ENCODE measurements around the gene IL17RD. TPM values are rescaled to one million over a fixed set of nuclear protein-coding genes. Genes with fewer than 3 reads are reported as not detected.
"Not testable (repeated sequence)": the region's sequence is repeated elsewhere in the genome, so short reads cannot be mapped to it uniquely, and the experiment has no call there.

Gene IL17RD
- total RNA-seq, 2 experiments from 2014 or later = 0.02 to 0.14 TPM

GRCh38 chr3:57095363-57095762, 69.8 kb downstream of the IL17RD start:
- POLR2A ChIA-PET = no interaction called here

GRCh38 chr3:57094575-57094974, 70.6 kb downstream of the IL17RD start:
- intact Hi-C loops (cut with micrococcal nuclease) = no loop called here
- Mint-ChIP-seq H3K36me3 (no peaks in the 10 kb centered on the region), H3K4me3 (no peak overlapping the region), H3K27me3 (no peaks in the 10 kb centered on the region), H3K9me3 (no peaks in the 10 kb centered on the region), H3K4me1 (ENCODE audit: low read depth) (no peaks in the 10 kb centered on the region), H3K27ac (no peak overlapping the region)
- ChIA-PET CTCF (interaction anchor here (1.6 kb wide), 1 partner anchor 33 kb away, joined by 3 read pairs; no protein-coding TSS in a partner anchor), POLR2A (no interaction called here)
- no peak for DNase-seq

More at GRCh38 chr3:57095363-57095762, 69.8 kb downstream of the IL17RD start:
- Mint-ChIP-seq H3K4me3 (no peak overlapping the region), H3K27ac (no peak overlapping the region), H3K36me3 (no peaks in the 10 kb centered on the region), H3K27me3 (no peaks in the 10 kb centered on the region), H3K9me3 (no peaks in the 10 kb centered on the region), H3K4me1 (ENCODE audit: low read depth) (peaks cover 2% of the 10 kb centered on the region)
- intact Hi-C loops (cut with micrococcal nuclease) = no loop called here
- CTCF ChIA-PET = no interaction called here
- no peak for DNase-seq

DNA sequence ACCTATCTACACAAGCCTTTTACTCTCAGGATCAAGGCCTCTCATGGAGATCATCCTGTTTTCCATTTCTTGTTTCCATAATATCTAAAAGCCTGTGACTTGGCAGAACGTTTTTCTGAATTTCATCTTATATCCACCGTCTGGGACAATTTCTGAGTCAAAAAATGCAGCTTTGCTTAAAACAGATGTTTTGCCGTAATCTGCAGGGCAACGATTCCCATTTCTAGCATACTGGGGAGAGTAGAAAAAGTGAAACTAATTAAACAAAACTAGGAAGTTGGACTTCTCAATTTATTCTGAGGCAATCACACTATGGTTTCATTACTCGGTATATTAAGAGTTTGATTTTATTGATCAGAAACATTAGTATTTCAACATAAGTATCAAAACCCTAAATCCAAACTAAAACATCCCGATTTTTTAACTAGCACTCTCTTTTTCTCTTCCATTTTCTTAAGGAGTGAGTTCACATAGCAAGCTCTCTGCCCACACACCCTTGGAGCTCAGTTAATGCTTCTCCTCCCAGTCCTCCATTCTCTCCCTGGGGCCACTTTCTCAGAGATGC, 71.1 kb downstream of the IL17RD start:
- H3K4me1 Mint-ChIP-seq (ENCODE audit: low read depth) = no peaks in the 10 kb centered on the region
- H3K9me3 Mint-ChIP-seq = no peaks in the 10 kb centered on the region
- intact Hi-C loops (cut with micrococcal nuclease) = no loop called here
- ChIA-PET CTCF (interaction anchor here (0.6 to 1.6 kb wide), 3 partner anchors 9 to 502 kb away, joined by 3 read pairs; no protein-coding TSS in a partner anchor), POLR2A (no interaction called here)
- no peak for DNase-seq
- no peak overlapping the region for H3K4me3 Mint-ChIP-seq
- no peaks in the 10 kb centered on the region for H3K36me3 Mint-ChIP-seq
- H3K27me3 Mint-ChIP-seq = peaks cover 2% of the 10 kb centered on the region
- no peak overlapping the region for H3K27ac Mint-ChIP-seq

GRCh38 chr3:57093489-57093888, 71.7 kb downstream of the IL17RD start:
- no peaks in the 10 kb centered on the region for H3K36me3 Mint-ChIP-seq
- no peak overlapping the region for H3K27ac Mint-ChIP-seq
- intact Hi-C loops (cut with micrococcal nuclease) = no loop called here
- H3K4me3 Mint-ChIP-seq = no peak overlapping the region
- CTCF ChIA-PET = interaction anchor here (0.6 to 1.6 kb wide), 2 partner anchors 10 to 34 kb away, joined by 3 read pairs; no protein-coding TSS in a partner anchor
- no peak for DNase-seq
- H3K27me3 Mint-ChIP-seq = peaks cover 3% of the 10 kb centered on the region
- H3K9me3 Mint-ChIP-seq = no peaks in the 10 kb centered on the region
- POLR2A ChIA-PET = no interaction called here
- H3K4me1 Mint-ChIP-seq (ENCODE audit: low read depth) = no peaks in the 10 kb centered on the region

- no peak for DNase-seq
- intact Hi-C loops (cut with micrococcal nuclease) = no loop called here
- ChIA-PET CTCF (interaction anchor here (0.9 to 1.1 kb wide), 2 partner anchors 10 to 14 kb away, joined by 3 read pairs; no protein-coding TSS in a partner anchor), POLR2A (no interaction called here)
- Mint-ChIP-seq H3K4me3 (no peak overlapping the region), H3K9me3 (no peaks in the 10 kb centered on the region), H3K27ac (no peak overlapping the region), H3K36me3 (no peaks in the 10 kb centered on the region), H3K27me3 (peaks cover 3% of the 10 kb centered on the region), H3K4me1 (ENCODE audit: low read depth) (no peaks in the 10 kb centered on the region)
Observed at GRCh38 chr3:57091521-57092273, 73.5 kb downstream of the IL17RD start.

DNA sequence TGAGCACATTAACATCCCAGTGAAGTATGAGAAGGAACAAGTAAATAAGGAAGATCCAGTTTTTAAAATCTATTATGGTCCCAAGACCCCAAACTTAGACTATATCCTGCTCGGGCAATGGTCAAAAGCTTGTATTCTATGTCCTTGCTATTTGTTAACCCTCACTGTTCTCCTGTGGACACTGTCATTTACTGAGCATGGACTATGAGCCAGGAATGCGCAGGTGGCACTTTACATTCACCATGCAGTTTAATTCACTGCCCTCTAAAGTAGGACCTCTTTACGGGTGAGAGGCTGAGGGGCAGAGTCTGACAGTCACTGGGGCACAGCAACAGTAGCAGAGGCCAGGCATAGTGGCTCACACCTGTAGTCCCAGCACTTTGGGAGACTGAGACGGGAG, 76.1 kb downstream of the IL17RD start:
- no peak for DNase-seq
- no peaks in the 10 kb centered on the region for H3K36me3 Mint-ChIP-seq
- H3K27me3 Mint-ChIP-seq = peaks cover 3% of the 10 kb centered on the region
- intact Hi-C loops (cut with micrococcal nuclease) = no loop called here
- no peaks in the 10 kb centered on the region for H3K4me1 Mint-ChIP-seq (ENCODE audit: low read depth)
- ChIA-PET CTCF (interaction anchor here (0.8 kb wide), 1 partner anchor 81 kb away, joined by 3 read pairs; no protein-coding TSS in a partner anchor), POLR2A (no interaction called here)
- no peak overlapping the region for H3K4me3 Mint-ChIP-seq
- no peak overlapping the region for H3K27ac Mint-ChIP-seq
- H3K9me3 Mint-ChIP-seq = no peaks in the 10 kb centered on the region

- ChIA-PET CTCF (no interaction called here), POLR2A (no interaction called here)
- H3K4me1 Mint-ChIP-seq (ENCODE audit: low read depth) = no peaks in the 10 kb centered on the region
- DNase-seq = no peak
- H3K9me3 Mint-ChIP-seq = no peaks in the 10 kb centered on the region
- no peak overlapping the region for H3K4me3 Mint-ChIP-seq
- H3K36me3 Mint-ChIP-seq = no peaks in the 10 kb centered on the region
- H3K27me3 Mint-ChIP-seq = peaks cover 3% of the 10 kb centered on the region
- no peak overlapping the region for H3K27ac Mint-ChIP-seq
- intact Hi-C loops (cut with micrococcal nuclease) = no loop called here
Observed at GRCh38 chr3:57088503-57088902, 76.7 kb downstream of the IL17RD start.

GRCh38 chr3:57087361-57088092, 77.6 kb downstream of the IL17RD start:
- Mint-ChIP-seq H3K36me3 (no peaks in the 10 kb centered on the region), H3K4me3 (no peak overlapping the region)
- intact Hi-C loops (cut with micrococcal nuclease) = no loop called here

DNA sequence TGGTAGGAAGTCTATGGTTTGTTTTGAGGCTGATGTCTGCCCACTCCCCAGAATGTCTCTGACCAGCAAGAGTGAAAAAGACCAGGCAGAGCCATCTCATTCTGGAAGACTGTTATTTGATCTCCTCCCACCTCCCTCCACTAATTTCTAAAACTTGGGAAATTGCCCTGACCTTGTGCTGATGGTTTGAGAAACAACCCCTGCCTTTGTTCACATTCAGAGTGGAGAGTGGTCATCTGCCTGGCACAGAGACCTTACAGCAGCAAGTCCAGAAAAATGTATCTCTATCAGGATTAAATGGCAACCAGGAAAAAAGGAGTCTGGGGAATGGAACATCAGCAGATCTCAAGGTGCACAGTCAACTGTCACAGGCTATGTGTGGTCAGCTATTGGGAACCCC, 79.0 kb downstream of the IL17RD start:
- Mint-ChIP-seq H3K36me3 (no peaks in the 10 kb centered on the region), H3K4me3 (no peak overlapping the region), H3K27me3 (peaks cover 3% of the 10 kb centered on the region), H3K4me1 (ENCODE audit: low read depth) (no peaks in the 10 kb centered on the region), H3K27ac (no peak overlapping the region), H3K9me3 (no peaks in the 10 kb centered on the region)
- ChIA-PET CTCF (no interaction called here), POLR2A (no interaction called here)
- no peak for DNase-seq
- intact Hi-C loops (cut with micrococcal nuclease) = no loop called here

More at GRCh38 chr3:57087361-57088092, 77.6 kb downstream of the IL17RD start:
- no peak overlapping the region for H3K27ac Mint-ChIP-seq
- H3K4me1 Mint-ChIP-seq (ENCODE audit: low read depth) = no peaks in the 10 kb centered on the region
- H3K27me3 Mint-ChIP-seq = peaks cover 3% of the 10 kb centered on the region
- ChIA-PET POLR2A (interaction anchor here (0.6 kb wide), 1 partner anchor 270 kb away, joined by 3 read pairs; no protein-coding TSS in a partner anchor), CTCF (interaction anchor here (0.7 to 0.9 kb wide), 2 partner anchors 13 to 16 kb away, joined by 3 read pairs; no protein-coding TSS in a partner anchor)
- no peak for DNase-seq
- H3K9me3 Mint-ChIP-seq = no peaks in the 10 kb centered on the region

DNA sequence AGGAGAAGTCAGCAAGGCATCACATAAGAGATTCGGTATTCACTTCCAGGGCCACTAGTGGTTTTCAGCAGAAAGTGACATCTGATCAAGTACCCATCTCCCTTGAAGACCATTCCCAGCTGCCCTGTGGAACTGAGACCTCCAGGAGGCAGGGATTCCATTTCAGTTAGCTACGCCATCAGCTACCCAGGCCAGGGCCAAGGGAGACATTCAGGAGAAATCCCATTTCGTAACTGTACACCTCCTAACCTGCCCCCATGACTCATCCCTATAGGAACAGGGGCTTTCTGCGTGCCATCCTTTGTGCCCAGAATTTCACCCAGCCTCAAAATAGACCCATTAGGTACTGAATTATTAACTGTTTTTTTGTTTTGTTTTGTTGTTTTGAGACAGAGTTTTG, 79.9 kb downstream of the IL17RD start:
- POLR2A ChIA-PET = no interaction called here
- Mint-ChIP-seq H3K27me3 (peaks cover 10% of the 10 kb centered on the region), H3K9me3 (no peaks in the 10 kb centered on the region), H3K27ac (no peak overlapping the region), H3K4me3 (no peak overlapping the region), H3K4me1 (ENCODE audit: low read depth) (no peaks in the 10 kb centered on the region), H3K36me3 (no peaks in the 10 kb centered on the region)
- CTCF ChIA-PET = no interaction called here
- DNase-seq = no peak
- intact Hi-C loops (cut with micrococcal nuclease) = no loop called here

DNA sequence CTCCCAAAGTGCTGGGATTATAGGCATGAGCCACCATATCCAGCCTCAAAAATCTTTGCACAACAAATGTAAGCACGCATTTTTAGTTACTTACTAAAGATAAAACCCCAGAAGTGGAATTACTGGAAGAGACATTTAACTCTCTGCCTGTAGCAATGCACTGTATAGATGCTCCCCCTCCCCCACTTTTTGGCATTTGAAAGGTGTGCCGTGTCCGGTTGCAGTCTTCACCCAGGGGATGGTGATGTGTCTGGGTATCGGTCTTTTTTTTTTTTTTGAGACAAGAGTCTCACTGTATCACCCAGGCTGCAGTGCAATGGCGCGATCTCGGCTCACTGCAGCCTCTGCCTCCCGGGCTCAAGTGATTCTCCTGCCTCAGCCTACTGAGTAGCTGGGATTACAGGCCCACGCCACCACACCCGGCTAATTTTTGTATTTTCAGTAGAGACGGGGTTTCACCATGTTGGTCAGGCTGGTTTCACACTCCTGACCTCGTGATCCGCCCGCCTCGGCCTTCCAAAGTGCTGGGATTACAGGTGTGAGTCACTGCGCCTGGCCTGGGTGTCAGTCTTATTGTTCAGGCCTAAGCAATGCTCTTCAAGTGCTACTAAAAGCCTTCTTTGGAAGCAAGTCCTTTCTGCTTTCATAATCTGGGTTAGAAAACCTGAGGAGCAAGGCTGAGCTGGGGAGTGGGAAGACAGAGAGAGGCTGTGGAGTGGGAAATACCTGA, 81.7 kb downstream of the IL17RD start:
- H3K27me3 Mint-ChIP-seq; POLR2A ChIA-PET; H3K27ac Mint-ChIP-seq; H3K4me3 Mint-ChIP-seq; H3K36me3 Mint-ChIP-seq; H3K9me3 Mint-ChIP-seq; H3K4me1 Mint-ChIP-seq (ENCODE audit: low read depth); CTCF ChIA-PET; intact Hi-C loops (cut with micrococcal nuclease): not testable (repeated sequence)
- peak; percentile 17 for DNase-seq

GRCh38 chr3:57082481-57082880, 82.7 kb downstream of the IL17RD start:
- DNase-seq = no peak
- Mint-ChIP-seq H3K4me3 (no peak overlapping the region), H3K27ac (no peak overlapping the region), H3K4me1 (ENCODE audit: low read depth) (no peaks in the 10 kb centered on the region), H3K27me3 (peaks cover 18% of the 10 kb centered on the region), H3K36me3 (no peaks in the 10 kb centered on the region), H3K9me3 (no peaks in the 10 kb centered on the region)
- ChIA-PET POLR2A (no interaction called here), CTCF (no interaction called here)
- intact Hi-C loops (cut with micrococcal nuclease) = no loop called here

All from activated CD4-positive, alpha-beta memory T cell treated with anti-CD3 and anti-CD28 coated beads for 36 hours (primary cell).